Fibroblast of the conjunctiva (primary cell): ENCODE measurements around the gene ZFP91.
"Not testable (repeated sequence)": the region's sequence is repeated elsewhere in the genome, so short reads cannot be mapped to it uniquely, and the experiment has no call there.

Experiments
- DNase-seq: peaks from one replicate; pipeline ENCODE4 v3.0.0-alpha.2; 2010; ENCODE audit warnings: low read depth

ZFP91 gene

GRCh38 chr11:58578635-58579191 is at the start of gene ZFP91:
Gene ZFP91, plus strand, starts transcription at chr11:58579063. Its CDS starts 219 bp downstream, at chr11:58579282.
- peak; percentile 97 for DNase-seq

- no peak for DNase-seq
Measured at GRCh38 chr11:58530236-58530635, 48.6 kb upstream of the ZFP91 start.

- no peak for DNase-seq
Measured at GRCh38 chr11:58531865-58532341, 47.0 kb upstream of the ZFP91 start.

GRCh38 chr11:58546841-58547240 is 32.0 kb upstream of the ZFP91 start:
- no peak for DNase-seq

GRCh38 chr11:58549644-58550043 is 29.2 kb upstream of the ZFP91 start:
- no peak for DNase-seq

- no peak for DNase-seq
Measured at GRCh38 chr11:58560842-58561241, 18.0 kb upstream of the ZFP91 start.

GRCh38 chr11:58561394-58562098 is 17.3 kb upstream of the ZFP91 start:
- DNase-seq: no peak

- no peak for DNase-seq
Measured at GRCh38 chr11:58562375-58562800, 16.5 kb upstream of the ZFP91 start.

GRCh38 chr11:58564231-58564630 is 14.6 kb upstream of the ZFP91 start:
- DNase-seq: no peak

- no peak for DNase-seq
Measured at GRCh38 chr11:58567889-58568512, 10.9 kb upstream of the ZFP91 start.

GRCh38 chr11:58572906-58573305 is 6.0 kb upstream of the ZFP91 start:
- DNase-seq: not testable (repeated sequence)

GRCh38 chr11:58573451-58574104 is 5.3 kb upstream of the ZFP91 start:
- DNase-seq: peak; percentile 56

- peak; percentile 30 for DNase-seq
Measured at GRCh38 chr11:58574881-58575280, 4.0 kb upstream of the ZFP91 start.

- DNase-seq: no peak
Measured at GRCh38 chr11:58575377-58576020, 3.4 kb upstream of the ZFP91 start, which contains the start of gene LPXN. Gene LPXN, minus strand, starts transcription at chr11:58575856. Its CDS starts 84 bp downstream, at chr11:58575772.

- peak; percentile 31 for DNase-seq
Measured at GRCh38 chr11:58576887-58577471, 1.9 kb upstream of the ZFP91 start.

- peak; percentile 21 for DNase-seq
Measured at GRCh38 chr11:58577555-58578135, 1.2 kb upstream of the ZFP91 start.

- peak; percentile 99 for DNase-seq
Measured at GRCh38 chr11:58578136-58578634, 678 bp upstream of the ZFP91 start.

GRCh38 chr11:58579192-58580129 is 598 bp downstream of the ZFP91 start:
- peak; percentile 82 for DNase-seq

GRCh38 chr11:58580311-58580710 is 1.4 kb downstream of the ZFP91 start:
- DNase-seq: no peak

- no peak for DNase-seq
Measured at GRCh38 chr11:58582437-58582836, 3.6 kb downstream of the ZFP91 start.
